Body of pancreas (tissue), 4 donors: ENCODE measurements around the gene RALA. TPM values are rescaled to one million over a fixed set of nuclear protein-coding genes. Genes with fewer than 3 reads are reported as not detected.

Experiments used
- ATAC-seq: fragments of 150-250 bp; one replicate; pipeline ENCODE4 v1.9.1; 2016
- DNase-seq, 4 donors: peaks; one replicate each; pipeline ENCODE4 v3.0.0-alpha.2; 2019
- H3K27ac ChIP-seq, 4 donors: fragments of 200-600 bp; sonication (generic); 1 replicate in 3 of 4; 2 replicates in 1 of 4; pipeline versions ENCODE4 v1.5.1 to v1.6.1; 2016 to 2019; ENCODE audit warnings: mild to moderate bottlenecking in 1 of 4, mixed read lengths in 1 of 4, moderate library complexity in 1 of 4
- H3K27me3 ChIP-seq, 2 donors: fragments of 200-600 bp; sonication (generic); one replicate each; pipeline ENCODE4 v1.6.0; 2016; ENCODE audit warnings: mild to moderate bottlenecking in 1 of 2
- H3K36me3 ChIP-seq, 2 donors: fragments of 200-600 bp; sonication (generic); replicated peaks in 1 of 2; 2 replicates each; pipeline ENCODE4 v1.5.1; 2016; ENCODE audit warnings: low read depth in 2 of 2; ENCODE audit not compliant: insufficient read depth in 1 of 2
- H3K4me1 ChIP-seq: fragments of 200-600 bp; sonication (generic); one replicate; pipeline ENCODE4 v1.6.0; 2016
- H3K4me3 ChIP-seq, 2 donors: fragments of 200-600 bp; sonication (generic); 1 replicate in 1 of 2; 2 replicates in 1 of 2; pipeline ENCODE4 v1.5.1; 2016 to 2019
- H3K9me3 ChIP-seq, 3 donors: fragments of 200-600 bp; sonication (generic); 1 replicate in 2 of 3; 2 replicates in 1 of 3; pipeline ENCODE4 v1.5.1; 2016
- CTCF ChIP-seq, 7 experiments: fragments of 450-650 bp in 4 of 7; fragments of 200-600 bp in 3 of 7; sonication (generic) in 3 of 7; IDR thresholded peaks; one replicate each; pipeline ENCODE4 v1.5.1; 2016 to 2019; ENCODE audit warnings: antibody characterized with exemption in 7 of 7
- POLR2A ChIP-seq, 3 donors: fragments of 450-650 bp; IDR thresholded peaks; one replicate each; pipeline ENCODE4 v1.6.1; 2016; ENCODE audit warnings: antibody characterized with exemption in 3 of 3, mild to moderate bottlenecking in 2 of 3
- WGBS, 2 donors: methylation state at CpG; one replicate each; pipeline ENCODE4 v1.1.5; 2017; 5-methylcytosine and 5-hydroxymethylcytosine counted together
- intact Hi-C: fragments of 100-400 bp; cut with DNase I; formaldehyde crosslinking; loops from one replicate; pipeline ENCODE4 v1.15.1; 2023
- total RNA-seq, 2 donors: library from RNA; depleted of rRNA; stranded (reverse); fragments of >200 nt; gene quantifications; one replicate each; pipeline ENCODE4 v1.1.0, GENCODE V29; 2016

Gene RALA
- total RNA-seq, 2 donors from 2014 or later: 10.5 to 14.5 TPM

GRCh38 chr7:39712751-39713150 is 89.4 kb downstream of the RALA start:
- TF ChIP-seq POLR2A (IDR thresholded peaks at IDR 0.05) (no peak), CTCF (IDR thresholded peaks at IDR 0.05) (no peak)

GRCh38 chr7:39714447-39715091 is 91.2 kb downstream of the RALA start:
- ATAC-seq (no peak), DNase-seq (no peak)
- Histone ChIP-seq H3K27me3 (no peaks in the 10 kb centered on the region), H3K4me1 (peaks cover 2% of the 10 kb centered on the region), H3K4me3 (no peak overlapping the region), H3K36me3 (no peaks in the 10 kb centered on the region), H3K27ac (no peak overlapping the region), H3K9me3 (peaks cover 0 to 8% (median 0%) of the 10 kb centered on the region in 3 donors)
- TF ChIP-seq CTCF (IDR thresholded peaks at IDR 0.05) (no peak), POLR2A (IDR thresholded peaks at IDR 0.05) (no peak)
- intact Hi-C loops: no loop called here
- WGBS, 2 donors: 82 to 100% methylated on average over 1 of the region's 1 CpG

More at GRCh38 chr7:39712751-39713150, 89.4 kb downstream of the RALA start:
- no peaks in the 10 kb centered on the region for H3K36me3 ChIP-seq
- no peak overlapping the region for H3K4me3 ChIP-seq
- H3K27ac ChIP-seq: no peak overlapping the region
- 75 to 90% methylated on average over 1 of the region's 1 CpG for WGBS, 2 donors
- intact Hi-C loops: no loop called here
- no peak for DNase-seq
- H3K4me1 ChIP-seq: no peaks in the 10 kb centered on the region
- no peaks in the 10 kb centered on the region for H3K27me3 ChIP-seq
- no peak for ATAC-seq
- H3K9me3 ChIP-seq: peaks cover 0 to 8% (median 0%) of the 10 kb centered on the region in 3 donors

GRCh38 chr7:39720586-39720985 is 97.2 kb downstream of the RALA start:
- DNase-seq: peak; percentile 52 to 75 (median 66)
- Histone ChIP-seq H3K36me3 (no peaks in the 10 kb centered on the region), H3K9me3 (no peaks in the 10 kb centered on the region), H3K27ac (peak overlapping the region in 3 of 4 donors; percentile 57 to 69 (median 60)), H3K4me1 (peaks cover 17% of the 10 kb centered on the region), H3K4me3 (no peak overlapping the region), H3K27me3 (no peaks in the 10 kb centered on the region)
- 25 to 27% methylated on average over 7 of the region's 7 CpGs for WGBS, 2 donors
- intact Hi-C loops: no loop called here
- no peak for TF ChIP-seq POLR2A (IDR thresholded peaks at IDR 0.05)
- no peak for TF ChIP-seq CTCF (IDR thresholded peaks at IDR 0.05)
- ATAC-seq: peak; percentile 97

GRCh38 chr7:39721345-39721744 is 98.0 kb downstream of the RALA start:
- 89 to 96% methylated on average over 3 of the region's 3 CpGs for WGBS, 2 donors
- intact Hi-C loops: no loop called here
- TF ChIP-seq POLR2A (IDR thresholded peaks at IDR 0.05) (no peak), CTCF (IDR thresholded peaks at IDR 0.05) (no peak)

More at GRCh38 chr7:39721345-39721744, 98.0 kb downstream of the RALA start:
- H3K4me3 ChIP-seq: no peak overlapping the region
- peaks cover 17% of the 10 kb centered on the region for H3K4me1 ChIP-seq
- peak overlapping the region in 1 of 4 donors; percentile 69 for H3K27ac ChIP-seq
- ATAC-seq (no peak), DNase-seq (no peak)
- no peaks in the 10 kb centered on the region for H3K27me3 ChIP-seq
- no peaks in the 10 kb centered on the region for H3K9me3 ChIP-seq
- H3K36me3 ChIP-seq: no peaks in the 10 kb centered on the region
